ENCODE data around the gene ATP11C.

DNA sequence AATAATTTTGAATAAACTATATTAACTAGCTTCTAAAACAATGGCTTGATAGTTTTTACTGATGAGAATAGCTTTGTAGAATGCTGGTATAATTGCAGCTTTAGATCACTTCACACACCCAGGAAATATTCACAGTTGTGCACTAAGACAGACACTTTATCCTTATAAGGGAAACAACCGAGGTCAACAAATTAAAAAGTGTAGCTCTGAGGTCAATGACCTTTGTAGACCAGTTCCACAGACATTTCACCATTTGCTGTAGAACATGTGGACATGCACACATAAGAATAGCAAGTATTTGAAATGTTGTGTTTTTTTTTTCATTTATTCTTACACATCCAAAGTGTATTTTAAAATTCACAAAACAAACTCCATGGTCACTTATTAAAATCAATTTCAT, 148.9 kb downstream of the ATP11C start:
- TF ChIP-seq POLR2A (IDR thresholded peaks at IDR 0.05; ENCODE audit: low read depth, low read length) (no peak), POLR2AphosphoS5 (IDR thresholded peaks at IDR 0.05; ENCODE audit: low read depth, low read length) (no peak), TAF1 (IDR thresholded peaks at IDR 0.05; ENCODE audit: low read depth, low read length) (no peak)
